ENCODE data around the gene ZP4.

The ZP4 gene, protein sequence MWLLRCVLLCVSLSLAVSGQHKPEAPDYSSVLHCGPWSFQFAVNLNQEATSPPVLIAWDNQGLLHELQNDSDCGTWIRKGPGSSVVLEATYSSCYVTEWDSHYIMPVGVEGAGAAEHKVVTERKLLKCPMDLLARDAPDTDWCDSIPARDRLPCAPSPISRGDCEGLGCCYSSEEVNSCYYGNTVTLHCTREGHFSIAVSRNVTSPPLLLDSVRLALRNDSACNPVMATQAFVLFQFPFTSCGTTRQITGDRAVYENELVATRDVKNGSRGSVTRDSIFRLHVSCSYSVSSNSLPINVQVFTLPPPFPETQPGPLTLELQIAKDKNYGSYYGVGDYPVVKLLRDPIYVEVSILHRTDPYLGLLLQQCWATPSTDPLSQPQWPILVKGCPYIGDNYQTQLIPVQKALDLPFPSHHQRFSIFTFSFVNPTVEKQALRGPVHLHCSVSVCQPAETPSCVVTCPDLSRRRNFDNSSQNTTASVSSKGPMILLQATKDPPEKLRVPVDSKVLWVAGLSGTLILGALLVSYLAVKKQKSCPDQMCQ

DNA sequence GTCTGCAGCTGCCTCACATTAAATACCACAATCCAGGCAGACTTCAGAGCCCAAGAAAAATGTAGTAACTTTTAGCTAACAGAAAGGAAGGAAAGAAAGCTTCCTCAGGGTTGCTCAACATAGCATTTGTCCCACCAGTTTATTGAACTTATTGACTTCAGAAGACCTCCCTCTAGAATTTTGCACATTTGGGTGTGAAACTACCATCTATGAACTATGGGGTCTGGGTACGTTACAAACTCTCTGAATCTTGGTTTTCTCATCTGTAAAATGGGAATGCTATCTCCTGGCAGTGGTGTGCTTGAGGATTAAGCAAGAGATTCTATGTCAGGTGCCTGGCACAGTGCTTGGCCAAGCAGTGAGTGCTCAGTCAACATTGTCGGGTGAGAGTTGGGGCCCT lies at the start of gene ZP4:
ZP4 (minus strand) TSS at position 101 of the 400 bp plus-strand sequence. CDS start 287 bp downstream, outside the sequence.
- no peak for DNase-seq (ENCODE audit: low read depth in 2 of 2)

DNA sequence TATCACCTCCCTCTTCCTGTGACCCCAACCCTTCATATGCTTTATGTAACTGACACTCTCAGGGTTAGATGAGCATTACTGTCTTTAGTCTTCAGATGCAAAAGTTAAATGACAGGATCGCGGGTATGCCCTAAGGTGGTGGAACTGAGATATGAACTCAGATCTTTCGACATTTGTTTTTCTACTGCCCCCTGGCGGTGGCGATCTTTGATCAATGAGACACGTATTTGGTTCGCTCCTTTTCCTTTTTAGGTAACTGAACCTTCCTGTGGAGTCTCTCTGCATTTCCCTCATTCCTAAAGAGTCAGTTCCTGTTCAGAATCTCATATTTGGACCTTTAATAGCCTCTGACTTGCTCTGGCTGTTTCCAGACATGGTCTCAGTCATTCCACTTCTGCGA lies 47.8 kb upstream of the ZP4 start:
- no peak for DNase-seq (ENCODE audit: low read depth in 2 of 2)

- no peak for DNase-seq (ENCODE audit: low read depth in 2 of 2)
Observed at GRCh38 chr1:237938068-237938467, 47.3 kb upstream of the ZP4 start.

- no peak for DNase-seq (ENCODE audit: low read depth in 2 of 2)
Observed at GRCh38 chr1:237932816-237933215, 42.1 kb upstream of the ZP4 start.

GRCh38 chr1:237931581-237931980 lies 40.9 kb upstream of the ZP4 start:
- DNase-seq (ENCODE audit: low read depth in 2 of 2) = no peak

- no peak for DNase-seq (ENCODE audit: low read depth in 2 of 2)
Observed at GRCh38 chr1:237927198-237927597, 36.5 kb upstream of the ZP4 start.

GRCh38 chr1:237921306-237921705 lies 30.6 kb upstream of the ZP4 start:
- no peak for DNase-seq (ENCODE audit: low read depth in 2 of 2)

DNA sequence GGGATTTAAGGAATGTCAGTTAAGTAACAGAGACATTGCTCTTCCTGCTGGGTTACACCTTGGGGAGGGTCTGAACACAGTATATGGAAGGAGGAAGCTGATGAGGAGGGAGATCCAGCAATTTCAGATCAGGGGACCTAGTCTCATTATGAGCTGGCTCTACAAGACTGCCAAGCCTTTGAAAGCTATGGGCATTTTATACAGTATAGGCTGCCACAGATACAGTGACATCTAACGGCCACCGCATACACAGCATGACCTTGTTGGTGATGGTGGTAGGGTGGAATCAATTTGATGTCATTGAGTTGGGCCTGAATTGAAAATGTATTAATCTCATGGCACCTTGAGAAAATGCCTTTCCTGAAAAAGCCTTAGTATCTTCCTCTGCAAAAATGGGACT lies 22.6 kb upstream of the ZP4 start:
- no peak for DNase-seq (ENCODE audit: low read depth in 2 of 2)

GRCh38 chr1:237911911-237912310 lies 21.2 kb upstream of the ZP4 start:
- no peak for DNase-seq (ENCODE audit: low read depth in 2 of 2)

GRCh38 chr1:237910834-237911233 lies 20.1 kb upstream of the ZP4 start:
- DNase-seq (ENCODE audit: low read depth in 2 of 2) = no peak

DNA sequence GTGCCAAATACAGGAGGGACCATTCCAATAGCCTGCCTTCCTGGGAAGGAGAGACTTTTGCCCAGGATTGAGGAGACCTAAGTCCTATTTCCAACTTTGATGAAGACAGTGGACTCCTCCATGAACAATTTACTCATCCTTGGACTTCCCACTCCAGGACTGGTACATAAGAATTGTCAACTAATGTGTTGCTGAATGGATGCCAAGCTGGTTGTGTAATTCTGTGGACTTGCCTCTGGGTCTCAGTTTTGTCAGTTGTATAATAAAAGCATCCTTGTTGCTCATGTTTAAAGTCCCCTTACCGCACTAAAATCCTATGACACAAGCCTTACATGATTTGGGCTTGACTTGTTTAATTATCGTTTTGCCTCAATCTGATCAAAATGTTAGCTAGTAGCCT lies 13.2 kb upstream of the ZP4 start:
- no peak for DNase-seq (ENCODE audit: low read depth in 2 of 2)

DNA sequence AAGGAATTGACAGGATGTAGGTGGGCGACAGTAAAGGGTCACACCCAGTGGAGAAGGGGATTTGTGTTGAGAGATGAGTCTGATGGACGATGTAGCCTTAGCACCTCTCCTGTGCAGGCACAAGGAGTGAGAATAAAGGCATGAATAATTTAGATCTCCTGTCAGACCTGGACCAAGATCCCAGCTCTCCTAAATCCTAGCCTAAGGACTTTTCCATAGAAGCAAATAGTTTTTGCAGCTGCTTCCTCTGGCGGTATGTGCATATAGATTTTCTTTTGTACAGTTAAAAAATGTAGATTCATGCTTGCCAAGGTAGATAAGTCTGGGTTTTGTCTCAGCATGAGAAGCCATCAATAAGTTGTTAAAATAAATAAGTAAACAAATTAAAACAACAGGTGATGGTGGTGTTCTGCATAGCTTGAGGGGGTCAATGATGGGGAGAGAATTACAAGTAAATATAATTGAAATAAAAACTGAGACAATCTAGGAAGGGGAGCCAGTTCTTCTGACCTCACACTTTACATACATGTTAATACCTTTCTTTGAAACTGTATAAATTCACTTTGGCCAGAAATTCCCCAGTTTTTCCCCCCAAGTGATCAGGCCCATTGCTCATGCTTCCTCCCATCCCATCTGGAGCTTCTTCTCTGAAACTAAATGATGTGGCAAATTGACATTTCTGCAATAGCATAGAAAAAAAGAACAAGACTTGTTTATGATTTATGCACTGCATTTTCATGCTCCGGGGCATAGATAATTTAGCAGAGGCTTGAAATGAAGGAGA lies 12.4 kb upstream of the ZP4 start:
- DNase-seq (ENCODE audit: low read depth in 2 of 2) = no peak

DNA sequence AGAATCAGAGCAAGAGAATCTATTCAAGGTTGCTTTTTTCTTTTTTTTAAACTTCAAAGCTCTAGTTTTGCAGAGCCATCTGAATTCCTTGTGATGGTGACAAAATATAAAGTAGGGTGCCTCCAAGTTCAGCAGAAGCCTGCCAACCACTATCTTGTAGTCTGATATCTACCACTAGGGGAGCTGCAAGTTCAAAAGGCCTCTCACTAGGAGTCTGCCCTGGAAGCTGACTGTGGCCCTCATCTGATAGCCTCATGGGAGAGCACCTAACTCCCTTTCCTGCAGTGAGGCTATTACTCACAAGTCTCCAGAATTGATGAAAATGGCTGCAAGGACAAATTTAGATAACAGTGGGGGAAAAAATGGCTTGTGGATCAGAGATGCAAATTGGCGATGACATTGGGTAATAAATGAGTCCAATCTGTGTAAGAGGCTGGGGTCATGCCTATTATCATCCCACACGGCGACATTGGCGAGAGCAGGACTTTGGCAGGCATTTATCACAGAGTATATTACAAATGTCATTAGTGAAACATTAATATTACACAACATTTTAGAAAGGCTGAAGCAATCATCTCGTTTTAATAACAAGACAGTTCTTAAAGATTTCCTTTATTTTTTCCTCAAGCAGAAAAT lies 10.7 kb upstream of the ZP4 start:
- no peak for DNase-seq (ENCODE audit: low read depth in 2 of 2)

DNA sequence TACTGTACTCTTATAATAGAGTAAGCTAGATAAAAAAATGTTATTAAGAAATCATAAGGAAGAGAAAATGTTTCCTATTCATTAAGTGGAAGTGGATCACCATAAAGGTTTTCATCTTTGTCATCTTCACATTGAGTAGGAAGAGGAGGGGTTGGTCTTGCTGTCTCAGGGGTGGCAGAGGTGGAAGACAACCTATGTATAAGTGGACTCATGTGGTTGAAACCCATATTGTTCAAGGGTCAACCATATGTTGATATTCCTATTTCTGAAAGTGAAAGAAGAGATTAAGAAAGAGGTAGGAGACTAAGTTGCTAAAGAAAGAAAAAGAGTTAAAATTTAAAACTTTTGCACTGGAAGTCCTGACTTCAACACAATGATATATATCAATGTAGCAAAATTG lies 4.9 kb upstream of the ZP4 start:
- no peak for DNase-seq (ENCODE audit: low read depth in 2 of 2)

DNA sequence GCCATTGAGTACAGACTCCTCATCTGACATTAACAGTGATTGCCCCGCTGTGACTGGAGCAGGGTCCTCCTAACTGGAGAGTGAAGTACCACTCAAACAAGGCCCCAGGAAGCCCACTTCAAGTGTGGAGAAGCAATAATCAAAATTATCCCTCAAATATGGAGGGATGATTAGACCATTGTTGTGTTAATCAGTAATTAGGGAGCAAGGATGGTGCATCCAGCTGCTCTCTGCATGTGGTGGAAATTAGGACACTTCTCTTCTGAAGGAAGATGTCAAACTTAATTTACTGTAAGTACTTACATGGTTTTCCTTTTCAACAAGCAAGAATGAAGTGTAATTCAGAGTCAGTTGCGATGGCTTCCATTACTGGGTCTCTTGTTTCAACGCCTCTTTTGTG lies 3.4 kb upstream of the ZP4 start:
- no peak for DNase-seq (ENCODE audit: low read depth in 2 of 2)

DNA sequence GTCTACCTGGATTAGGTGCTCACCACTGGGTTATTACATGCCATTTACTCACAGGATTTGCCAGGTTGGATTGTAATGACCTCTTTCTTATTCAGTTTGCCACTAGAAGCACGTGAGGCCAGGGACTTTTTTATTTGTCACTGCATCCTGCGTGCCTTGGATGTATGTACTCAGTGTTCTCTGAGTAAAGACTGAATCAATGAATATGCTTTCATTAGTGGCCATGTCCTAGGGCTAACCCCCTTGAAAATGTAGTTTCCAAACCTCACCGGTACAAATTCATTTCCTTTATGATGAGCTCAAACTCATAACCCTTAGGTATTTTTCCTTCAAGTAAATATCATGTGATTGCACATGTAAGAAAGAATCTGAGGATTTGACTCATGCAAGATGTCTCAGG lies 1.3 kb upstream of the ZP4 start:
- no peak for DNase-seq (ENCODE audit: low read depth in 2 of 2)

GRCh38 chr1:237891266-237891665 lies 544 bp upstream of the ZP4 start:
- DNase-seq (ENCODE audit: low read depth in 2 of 2) = no peak

GRCh38 chr1:237890416-237890815 lies 306 bp downstream of the ZP4 start:
- no peak for DNase-seq (ENCODE audit: low read depth in 2 of 2)

DNA sequence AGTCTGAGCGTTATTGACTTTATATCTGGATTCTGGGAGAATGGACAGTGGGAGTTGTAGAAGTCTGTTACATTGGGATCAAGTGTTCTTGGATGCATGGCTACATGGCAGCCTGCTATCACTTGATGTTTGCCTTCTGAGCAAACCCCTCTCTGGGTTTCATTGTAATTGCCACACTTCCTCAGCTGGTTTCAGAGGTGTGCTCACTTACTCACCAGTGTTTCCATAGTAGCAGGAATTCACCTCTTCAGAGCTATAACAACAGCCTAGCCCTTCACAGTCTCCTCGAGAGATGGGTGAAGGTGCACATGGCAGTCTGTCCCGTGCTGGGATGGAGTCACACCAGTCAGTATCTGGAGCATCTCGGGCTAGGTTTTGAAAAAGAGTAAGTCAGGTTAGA lies 2.6 kb downstream of the ZP4 start:
- no peak for DNase-seq (ENCODE audit: low read depth in 2 of 2)

- no peak for DNase-seq (ENCODE audit: low read depth in 2 of 2)
Observed at GRCh38 chr1:237887542-237887941, 3.2 kb downstream of the ZP4 start.

DNA sequence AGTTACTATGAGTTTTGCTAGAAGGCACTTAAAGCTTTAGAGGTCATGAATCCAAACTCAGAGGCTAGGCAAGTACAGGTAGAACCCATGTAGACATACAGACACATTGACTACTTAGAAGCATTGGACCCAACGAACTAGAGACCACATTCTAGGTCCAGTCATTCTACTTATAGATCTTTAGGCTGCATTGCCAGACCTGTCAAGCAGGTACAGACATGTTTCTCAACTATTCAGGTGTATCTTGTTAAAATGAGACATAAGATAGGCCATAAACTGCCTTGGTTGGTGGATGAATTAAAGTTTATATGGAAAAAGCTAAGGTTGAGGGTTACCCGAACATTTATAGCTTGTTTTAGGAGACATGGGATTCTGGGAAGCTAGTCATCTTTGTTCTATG lies 6.5 kb downstream of the ZP4 start:
- DNase-seq (ENCODE audit: low read depth in 2 of 2) = no peak

- no peak for DNase-seq (ENCODE audit: low read depth in 2 of 2)
Observed at GRCh38 chr1:237879195-237879594, 11.5 kb downstream of the ZP4 start.

Measured in stimulated activated CD8-positive, alpha-beta memory T cell treated with anti-CD3 and anti-CD28 coated beads, Interleukin-15, amount 100 ng/mL, for 48 hours (primary cell).